Type B pancreatic cell (in vitro differentiated cells): ENCODE data around the gene FRMD5. TPM values are rescaled to one million over a fixed set of nuclear protein-coding genes. Genes with fewer than 3 reads are reported as not detected.
"Not testable (repeated sequence)": the region's sequence is repeated elsewhere in the genome, so short reads cannot be mapped to it uniquely, and the experiment has no call there.

ENCODE experiments used
- DNase-seq: peaks from one replicate; pipeline ENCODE4 v3.0.0; 2021; ENCODE audit warnings: mixed read lengths; ENCODE audit not compliant: unreplicated experiment; ENCODE audit errors: extremely low spot score
- H3K27ac Mint-ChIP-seq: 2 replicates; pipeline ENCODE4 v1.8.0; 2021; ENCODE audit warnings: mild to moderate bottlenecking, mixed read lengths
- H3K27me3 Mint-ChIP-seq: 2 replicates; pipeline ENCODE4 v1.8.0; 2021; ENCODE audit warnings: mixed read lengths
- H3K36me3 Mint-ChIP-seq: 2 replicates; pipeline ENCODE4 v1.8.0; 2021; ENCODE audit warnings: mixed read lengths
- H3K4me1 Mint-ChIP-seq: one replicate; pipeline ENCODE4 v1.8.0; 2021; ENCODE audit warnings: mixed read lengths; ENCODE audit not compliant: unreplicated experiment
- H3K4me3 Mint-ChIP-seq: 2 replicates; pipeline ENCODE4 v1.8.0; 2021; ENCODE audit warnings: mild to moderate bottlenecking, mixed read lengths
- H3K9me3 Mint-ChIP-seq: 2 replicates; pipeline ENCODE4 v1.8.0; 2021; ENCODE audit warnings: mixed read lengths
- CTCF ChIP-seq: fragments of 200-600 bp; sonication (generic); conservative IDR thresholded peaks from 2 replicates; pipeline ENCODE4 v1.5.0; 2021; ENCODE audit warnings: antibody characterized with exemption, mild to moderate bottlenecking
- long read RNA-seq: library from polyadenylated mRNA; unstranded; transcript quantifications from one replicate; pipeline ENCODE4 v2.0.0, GENCODE V29; 2020
- total RNA-seq: library from RNA; stranded (reverse); gene quantifications from 2 replicates; pipeline ENCODE4 v1.2.1, GENCODE V29; 2021; ENCODE audit warnings: low replicate concordance

The FRMD5 gene
- total RNA-seq: 3.8 and 5.7 TPM in 2 replicates
- long read RNA-seq, partial matches to known transcripts: 1 of 3 reads
- long read RNA-seq, other reads (novel, unspliced or antisense): 2 of 3 reads

GRCh38 chr15:44195151-44195740, at the start of gene FRMD5:
TSS of gene FRMD5 (minus strand) at chr15:44195271.
- Mint-ChIP-seq H3K36me3 (no peaks in the 10 kb centered on the region), H3K27ac (peak within 1 kb of the TSS; percentile 75), H3K4me3 (peak within 1 kb of the TSS; percentile 96), H3K4me1 (no peaks in the 10 kb centered on the region), H3K9me3 (no peaks in the 10 kb centered on the region), H3K27me3 (peaks cover 61% of the 10 kb centered on the region)
- peak; percentile 69 for TF ChIP-seq CTCF
- DNase-seq: peak; percentile 94

GRCh38 chr15:44243829-44244228, 48.8 kb upstream of the FRMD5 start:
- no peak for DNase-seq
- TF ChIP-seq CTCF: peak; percentile 32
- Mint-ChIP-seq H3K4me3 (no peak overlapping the region), H3K4me1 (no peaks in the 10 kb centered on the region), H3K9me3 (no peaks in the 10 kb centered on the region), H3K27me3 (no peaks in the 10 kb centered on the region), H3K36me3 (no peaks in the 10 kb centered on the region), H3K27ac (no peak overlapping the region)

GRCh38 chr15:44243141-44243540, 48.1 kb upstream of the FRMD5 start:
- no peak for TF ChIP-seq CTCF
- Mint-ChIP-seq H3K9me3 (no peaks in the 10 kb centered on the region), H3K4me3 (no peak overlapping the region), H3K4me1 (no peaks in the 10 kb centered on the region), H3K27ac (no peak overlapping the region), H3K27me3 (no peaks in the 10 kb centered on the region), H3K36me3 (no peaks in the 10 kb centered on the region)
- DNase-seq: no peak

GRCh38 chr15:44231842-44232241, 36.8 kb upstream of the FRMD5 start:
- H3K4me3 Mint-ChIP-seq: no peak overlapping the region
- H3K27me3 Mint-ChIP-seq: no peaks in the 10 kb centered on the region
- no peak for TF ChIP-seq CTCF
- H3K36me3 Mint-ChIP-seq: no peaks in the 10 kb centered on the region
- DNase-seq: no peak
- H3K4me1 Mint-ChIP-seq: no peaks in the 10 kb centered on the region
- H3K27ac Mint-ChIP-seq: no peak overlapping the region
- no peaks in the 10 kb centered on the region for H3K9me3 Mint-ChIP-seq

GRCh38 chr15:44229301-44229700, 34.2 kb upstream of the FRMD5 start:
- H3K9me3 Mint-ChIP-seq, H3K4me3 Mint-ChIP-seq, H3K4me1 Mint-ChIP-seq, H3K27ac Mint-ChIP-seq, DNase-seq, H3K36me3 Mint-ChIP-seq, H3K27me3 Mint-ChIP-seq: not testable (repeated sequence)

- no peak overlapping the region for H3K4me3 Mint-ChIP-seq
These were observed 32.5 kb upstream of the FRMD5 start for GRCh38 chr15:44227584-44227983.

GRCh38 chr15:44227001-44227400, 31.9 kb upstream of the FRMD5 start:
- H3K4me3 Mint-ChIP-seq, DNase-seq, H3K4me1 Mint-ChIP-seq, H3K36me3 Mint-ChIP-seq, H3K27me3 Mint-ChIP-seq, H3K27ac Mint-ChIP-seq, H3K9me3 Mint-ChIP-seq: not testable (repeated sequence)

More at GRCh38 chr15:44227584-44227983, 32.5 kb upstream of the FRMD5 start:
- H3K4me1 Mint-ChIP-seq: no peaks in the 10 kb centered on the region
- no peaks in the 10 kb centered on the region for H3K36me3 Mint-ChIP-seq
- no peaks in the 10 kb centered on the region for H3K9me3 Mint-ChIP-seq
- H3K27ac Mint-ChIP-seq: no peak overlapping the region
- no peak for DNase-seq
- no peak for TF ChIP-seq CTCF
- peaks cover 3% of the 10 kb centered on the region for H3K27me3 Mint-ChIP-seq
